ENCODE measurements around the gene NAMPT. TPM values are rescaled to one million over a fixed set of nuclear protein-coding genes. Genes with fewer than 3 reads are reported as not detected.

The NAMPT gene
- polyA plus RNA-seq, 2 donors: 185 to 206 TPM

DNA sequence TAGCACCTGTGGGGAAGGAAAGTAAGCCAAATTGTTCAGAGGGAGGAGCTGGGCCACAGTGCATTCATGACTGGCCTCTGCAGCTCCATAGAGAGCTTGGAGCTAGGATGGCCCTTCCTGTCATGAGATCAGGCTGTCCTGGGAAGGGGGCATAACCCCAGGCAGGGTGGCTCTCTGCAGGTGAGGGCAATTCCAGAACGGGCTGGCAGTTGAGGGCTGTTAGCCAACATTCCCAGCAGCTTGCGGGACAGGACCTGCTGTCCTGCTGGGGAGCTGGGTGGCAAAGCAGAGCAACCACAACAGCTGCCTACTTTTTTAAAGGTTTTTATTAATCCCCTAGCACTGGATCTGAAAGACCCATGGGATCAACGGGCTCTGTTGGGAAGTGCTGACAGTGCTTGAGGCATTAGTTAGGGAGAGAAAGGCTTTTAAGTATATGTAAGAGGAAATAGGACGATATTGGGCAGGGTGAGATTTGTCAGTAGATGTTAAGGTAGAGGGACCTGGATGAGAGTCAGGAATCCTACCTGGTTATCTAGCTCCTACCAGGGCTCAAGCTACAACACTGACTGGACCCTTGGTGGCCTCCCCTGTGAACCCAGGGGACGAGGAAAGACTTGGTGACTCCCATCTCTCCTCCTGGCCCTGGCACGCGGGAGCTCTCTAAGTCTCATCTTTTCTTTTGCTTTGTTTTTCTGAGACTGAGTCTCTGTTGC is 77.8 kb downstream of the NAMPT start:
- Histone ChIP-seq H3K4me1 (ENCODE audit: control insufficient read depth in 2 of 2, insufficient read depth in 2 of 2, low read length in 1 of 2) (no peaks in the 10 kb centered on the region), H3K9me3 (ENCODE audit: control insufficient read depth in 2 of 2, insufficient read depth in 1 of 2, low read depth in 1 of 2, low read length in 1 of 2) (no peaks in the 10 kb centered on the region), H3K27me3 (ENCODE audit: control insufficient read depth in 1 of 2, insufficient read depth in 2 of 2, low read length in 2 of 2) (no peaks in the 10 kb centered on the region), H3K27ac (ENCODE audit: low read depth in 2 of 2, low read length in 1 of 2) (no peak overlapping the region), H3K4me3 (ENCODE audit: low read depth in 1 of 2, low read length in 2 of 2) (no peak overlapping the region), H3K36me3 (ENCODE audit: control insufficient read depth in 2 of 2, insufficient read depth in 2 of 2, low read length in 1 of 2) (no peaks in the 10 kb centered on the region)
- 65 to 68% methylated on average over 7 of the region's 7 CpGs for WGBS, 2 donors

DNA sequence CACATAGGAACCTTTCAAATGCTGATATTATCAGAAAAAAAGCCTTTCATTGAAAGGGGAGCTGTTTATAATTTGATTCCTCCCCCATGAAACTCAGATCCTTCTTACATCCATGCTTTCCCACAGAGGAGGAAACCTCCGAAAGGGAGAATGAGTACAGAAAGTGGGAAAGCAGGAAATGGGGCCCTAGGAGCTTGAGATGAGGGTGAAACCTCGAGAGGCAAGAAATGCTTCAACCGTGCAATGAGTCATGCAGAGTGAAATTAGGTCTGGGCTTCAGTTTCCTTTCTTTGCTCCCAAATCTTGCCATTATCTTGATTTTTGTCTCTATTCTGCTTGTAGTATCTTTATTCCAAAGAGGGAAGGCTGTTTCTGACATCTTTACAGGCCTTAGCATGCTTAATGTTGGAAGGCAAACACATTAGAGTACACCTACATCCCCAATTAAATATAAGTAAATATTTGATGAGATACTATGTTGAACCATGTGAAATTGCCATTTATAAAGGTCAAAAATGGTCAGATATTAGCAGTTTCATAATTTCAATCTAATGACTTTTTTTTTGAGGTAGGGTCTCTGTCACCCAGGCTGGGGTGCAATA is 79.1 kb downstream of the NAMPT start:
- Histone ChIP-seq H3K9me3 (ENCODE audit: control insufficient read depth in 2 of 2, insufficient read depth in 1 of 2, low read depth in 1 of 2, low read length in 1 of 2) (no peaks in the 10 kb centered on the region), H3K4me1 (ENCODE audit: control insufficient read depth in 2 of 2, insufficient read depth in 2 of 2, low read length in 1 of 2) (no peaks in the 10 kb centered on the region), H3K4me3 (ENCODE audit: low read depth in 1 of 2, low read length in 2 of 2) (no peak overlapping the region), H3K27ac (ENCODE audit: low read depth in 2 of 2, low read length in 1 of 2) (no peak overlapping the region), H3K27me3 (ENCODE audit: control insufficient read depth in 1 of 2, insufficient read depth in 2 of 2, low read length in 2 of 2) (no peaks in the 10 kb centered on the region), H3K36me3 (ENCODE audit: control insufficient read depth in 2 of 2, insufficient read depth in 2 of 2, low read length in 1 of 2) (no peaks in the 10 kb centered on the region)
- WGBS, 2 donors: 43 to 57% methylated on average over 3 of the region's 3 CpGs

DNA sequence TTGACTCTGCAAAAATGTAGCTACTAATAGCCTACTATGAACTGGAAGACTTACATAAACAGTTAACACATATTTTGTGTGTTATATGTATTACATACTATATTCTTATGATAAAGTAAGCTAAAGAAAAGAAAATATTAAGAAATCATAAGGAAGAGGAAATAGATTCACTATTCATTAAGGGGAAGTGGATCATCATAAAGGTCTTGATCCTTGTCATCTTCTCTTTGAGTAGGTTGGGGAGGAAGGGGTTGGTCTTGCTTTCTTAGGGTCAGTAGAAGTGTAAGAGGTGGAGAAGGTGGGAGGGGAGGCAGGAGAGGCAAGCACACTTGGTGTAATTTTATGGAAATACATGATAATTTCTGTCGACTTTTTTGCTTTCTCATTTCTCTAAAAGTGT is 81.3 kb downstream of the NAMPT start:
- Histone ChIP-seq H3K27ac (ENCODE audit: low read depth in 2 of 2, low read length in 1 of 2) (no peak overlapping the region), H3K4me3 (ENCODE audit: low read depth in 1 of 2, low read length in 2 of 2) (no peak overlapping the region), H3K27me3 (ENCODE audit: control insufficient read depth in 1 of 2, insufficient read depth in 2 of 2, low read length in 2 of 2) (no peaks in the 10 kb centered on the region), H3K9me3 (ENCODE audit: control insufficient read depth in 2 of 2, insufficient read depth in 1 of 2, low read depth in 1 of 2, low read length in 1 of 2) (no peaks in the 10 kb centered on the region), H3K4me1 (ENCODE audit: control insufficient read depth in 2 of 2, insufficient read depth in 2 of 2, low read length in 1 of 2) (no peaks in the 10 kb centered on the region), H3K36me3 (ENCODE audit: control insufficient read depth in 2 of 2, insufficient read depth in 2 of 2, low read length in 1 of 2) (no peaks in the 10 kb centered on the region)
- 79 to 81% methylated on average over 1 of the region's 1 CpG for WGBS, 2 donors

GRCh38 chr7:106201164-106201563 is 83.6 kb downstream of the NAMPT start:
- H3K36me3 ChIP-seq (ENCODE audit: control insufficient read depth in 2 of 2, insufficient read depth in 2 of 2, low read length in 1 of 2): no peaks in the 10 kb centered on the region
- H3K27ac ChIP-seq (ENCODE audit: low read depth in 2 of 2, low read length in 1 of 2): no peak overlapping the region
- no peaks in the 10 kb centered on the region for H3K27me3 ChIP-seq (ENCODE audit: control insufficient read depth in 1 of 2, insufficient read depth in 2 of 2, low read length in 2 of 2)
- no peak overlapping the region for H3K4me3 ChIP-seq (ENCODE audit: low read depth in 1 of 2, low read length in 2 of 2)
- H3K9me3 ChIP-seq (ENCODE audit: control insufficient read depth in 2 of 2, insufficient read depth in 1 of 2, low read depth in 1 of 2, low read length in 1 of 2): no peaks in the 10 kb centered on the region
- 78 to 83% methylated on average over 3 of the region's 3 CpGs for WGBS, 2 donors
- H3K4me1 ChIP-seq (ENCODE audit: control insufficient read depth in 2 of 2, insufficient read depth in 2 of 2, low read length in 1 of 2): no peaks in the 10 kb centered on the region

GRCh38 chr7:106199813-106200364 is 84.9 kb downstream of the NAMPT start:
- no peak overlapping the region for H3K4me3 ChIP-seq (ENCODE audit: low read depth in 1 of 2, low read length in 2 of 2)
- H3K36me3 ChIP-seq (ENCODE audit: control insufficient read depth in 2 of 2, insufficient read depth in 2 of 2, low read length in 1 of 2): no peaks in the 10 kb centered on the region
- H3K4me1 ChIP-seq (ENCODE audit: control insufficient read depth in 2 of 2, insufficient read depth in 2 of 2, low read length in 1 of 2): no peaks in the 10 kb centered on the region
- WGBS, 2 donors: 78% methylated on average over 6 of the region's 6 CpGs
- no peaks in the 10 kb centered on the region for H3K9me3 ChIP-seq (ENCODE audit: control insufficient read depth in 2 of 2, insufficient read depth in 1 of 2, low read depth in 1 of 2, low read length in 1 of 2)
- H3K27ac ChIP-seq (ENCODE audit: low read depth in 2 of 2, low read length in 1 of 2): no peak overlapping the region
- H3K27me3 ChIP-seq (ENCODE audit: control insufficient read depth in 1 of 2, insufficient read depth in 2 of 2, low read length in 2 of 2): no peaks in the 10 kb centered on the region

DNA sequence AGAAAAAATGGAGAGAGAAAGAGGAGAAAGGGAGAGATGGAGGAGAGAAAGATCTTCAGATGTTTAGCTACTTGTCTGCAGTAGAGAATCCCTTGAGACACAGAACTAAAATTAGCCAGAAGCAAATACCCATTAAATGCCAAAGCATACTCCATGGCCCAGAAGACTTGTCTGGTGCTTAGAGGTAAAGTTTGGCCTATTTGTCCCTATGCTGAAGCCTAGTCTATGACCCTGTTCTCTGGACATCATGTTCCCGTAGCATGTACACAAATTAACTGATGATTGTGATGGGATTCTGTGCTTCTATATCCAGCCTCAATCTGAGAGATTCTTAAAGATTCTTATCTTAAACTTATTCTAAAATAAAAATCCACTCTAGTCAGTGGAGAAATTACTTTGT is 85.8 kb downstream of the NAMPT start:
- Histone ChIP-seq H3K36me3 (ENCODE audit: control insufficient read depth in 2 of 2, insufficient read depth in 2 of 2, low read length in 1 of 2) (no peaks in the 10 kb centered on the region), H3K9me3 (ENCODE audit: control insufficient read depth in 2 of 2, insufficient read depth in 1 of 2, low read depth in 1 of 2, low read length in 1 of 2) (no peaks in the 10 kb centered on the region), H3K27ac (ENCODE audit: low read depth in 2 of 2, low read length in 1 of 2) (peak overlapping the region in 1 of 2 donors; percentile 32), H3K4me3 (ENCODE audit: low read depth in 1 of 2, low read length in 2 of 2) (no peak overlapping the region), H3K4me1 (ENCODE audit: control insufficient read depth in 2 of 2, insufficient read depth in 2 of 2, low read length in 1 of 2) (no peaks in the 10 kb centered on the region), H3K27me3 (ENCODE audit: control insufficient read depth in 1 of 2, insufficient read depth in 2 of 2, low read length in 2 of 2) (no peaks in the 10 kb centered on the region)
- WGBS, 2 donors: 87 to 88% methylated on average over 1 of the region's 1 CpG

Other genes starting within 250 kb of the NAMPT start
- 100 to 1,000 TPM in 1 of 2 donors, 10 to 100 TPM in 1; 66.3 to 101 TPM for gene SYPL1, start 172.7 kb downstream of the NAMPT start, polyA plus RNA-seq